HG03571 (cell line): ENCODE data around the gene NEK8.

Experiments used
- ATAC-seq: cut with Tn5 transposase; IDR thresholded peaks from one replicate; pipeline ENCODE4 v1.9.1; 2021; ENCODE audit not compliant: unreplicated experiment

Gene NEK8

GRCh38 chr17:28744104-28744971, 15.8 kb downstream of the NEK8 start:
- ATAC-seq = no peak

GRCh38 chr17:28744972-28745785, 16.6 kb downstream of the NEK8 start:
- no peak for ATAC-seq

GRCh38 chr17:28745786-28746411, 17.3 kb downstream of the NEK8 start:
- ATAC-seq = no peak

- ATAC-seq = no peak
Observed at GRCh38 chr17:28746611-28747050, 18.0 kb downstream of the NEK8 start.

GRCh38 chr17:28747051-28747691, 18.6 kb downstream of the NEK8 start:
- ATAC-seq = no peak

GRCh38 chr17:28747801-28748750, 19.5 kb downstream of the NEK8 start:
- no peak for ATAC-seq

GRCh38 chr17:28748852-28749515, 20.4 kb downstream of the NEK8 start:
- no peak for ATAC-seq

- ATAC-seq = no peak
Observed at GRCh38 chr17:28749516-28750177, 21.1 kb downstream of the NEK8 start.

GRCh38 chr17:28750178-28751047, 21.8 kb downstream of the NEK8 start:
- peak; percentile 54 for ATAC-seq

- ATAC-seq = no peak
Observed at GRCh38 chr17:28751600-28752366, 23.2 kb downstream of the NEK8 start.

- ATAC-seq = no peak
Observed at GRCh38 chr17:28755486-28755885, 26.9 kb downstream of the NEK8 start.

GRCh38 chr17:28756049-28756804, 27.6 kb downstream of the NEK8 start:
- ATAC-seq = no peak

GRCh38 chr17:28758411-28759121, 30.0 kb downstream of the NEK8 start:
- ATAC-seq = no peak

- ATAC-seq = no peak
Observed at GRCh38 chr17:28759256-28759865, 30.8 kb downstream of the NEK8 start.
